ENCODE measurements around the gene SHC4.

DNA sequence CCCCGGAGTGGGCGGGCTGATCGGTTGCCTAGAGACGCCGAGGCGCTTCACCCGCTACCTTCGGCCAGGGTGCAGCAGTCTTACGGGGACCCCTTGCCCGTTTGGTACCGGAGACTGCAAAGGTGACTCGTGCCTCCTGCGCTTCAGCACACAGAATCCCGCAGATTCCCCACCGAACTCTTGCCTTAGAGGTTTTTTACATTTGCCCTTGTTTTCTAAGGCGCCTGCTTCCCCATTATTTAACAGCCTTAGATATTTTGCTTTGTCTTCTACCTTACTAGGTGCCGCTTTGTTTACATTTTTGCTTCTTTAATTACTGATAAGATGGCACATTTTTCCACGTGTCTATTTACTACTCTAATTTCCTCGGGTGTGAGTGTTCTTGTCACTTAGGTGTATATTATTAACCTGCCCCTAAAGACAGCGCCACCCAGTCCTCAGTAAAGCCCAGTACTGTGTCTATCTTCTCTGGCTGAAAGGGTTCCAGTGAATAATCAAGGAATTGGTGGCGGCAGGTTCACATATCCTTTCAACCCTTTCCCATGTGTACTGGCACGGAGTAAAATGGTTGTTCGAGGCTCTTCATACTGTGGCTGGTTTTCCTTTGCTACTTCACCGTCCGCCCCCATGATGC lies 152.3 kb downstream of the SHC4 start:
- TF ChIP-seq, protein P1, sequence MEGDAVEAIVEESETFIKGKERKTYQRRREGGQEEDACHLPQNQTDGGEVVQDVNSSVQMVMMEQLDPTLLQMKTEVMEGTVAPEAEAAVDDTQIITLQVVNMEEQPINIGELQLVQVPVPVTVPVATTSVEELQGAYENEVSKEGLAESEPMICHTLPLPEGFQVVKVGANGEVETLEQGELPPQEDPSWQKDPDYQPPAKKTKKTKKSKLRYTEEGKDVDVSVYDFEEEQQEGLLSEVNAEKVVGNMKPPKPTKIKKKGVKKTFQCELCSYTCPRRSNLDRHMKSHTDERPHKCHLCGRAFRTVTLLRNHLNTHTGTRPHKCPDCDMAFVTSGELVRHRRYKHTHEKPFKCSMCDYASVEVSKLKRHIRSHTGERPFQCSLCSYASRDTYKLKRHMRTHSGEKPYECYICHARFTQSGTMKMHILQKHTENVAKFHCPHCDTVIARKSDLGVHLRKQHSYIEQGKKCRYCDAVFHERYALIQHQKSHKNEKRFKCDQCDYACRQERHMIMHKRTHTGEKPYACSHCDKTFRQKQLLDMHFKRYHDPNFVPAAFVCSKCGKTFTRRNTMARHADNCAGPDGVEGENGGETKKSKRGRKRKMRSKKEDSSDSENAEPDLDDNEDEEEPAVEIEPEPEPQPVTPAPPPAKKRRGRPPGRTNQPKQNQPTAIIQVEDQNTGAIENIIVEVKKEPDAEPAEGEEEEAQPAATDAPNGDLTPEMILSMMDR (IDR thresholded peaks at IDR 0.05; ENCODE audit: control extremely low read depth in 1 of 3, insufficient read depth in 1 of 3, low read depth in 1 of 3, low read length in 3 of 3), result no peak
- no peak for TF ChIP-seq KDM1A (IDR thresholded peaks at IDR 0.05; ENCODE audit: borderline replicate concordance, low read length)
- TF ChIP-seq RXRA (IDR thresholded peaks at IDR 0.05; ENCODE audit: insufficient read depth, low read depth, low read length), result no peak
- TF ChIP-seq TEAD4 (IDR thresholded peaks at IDR 0.05; ENCODE audit: low read depth, low read length), result no peak
- TF ChIP-seq EZH2 (IDR thresholded peaks at IDR 0.05; ENCODE audit: low read depth, low read length, severe bottlenecking), result no peak
- TF ChIP-seq RNF2 (IDR thresholded peaks at IDR 0.05; ENCODE audit: borderline replicate concordance, low read depth, low read length, missing control alignments, poor library complexity, severe bottlenecking), result no peak
- no peak for TF ChIP-seq NRF1 (IDR thresholded peaks at IDR 0.05; ENCODE audit: low read depth, low read length)
- peak in 1 of 2 experiments; percentile 3; a peak in 2 of 3 replicates for TF ChIP-seq POLR2A (IDR thresholded peaks at IDR 0.05; ENCODE audit: control extremely low read depth in 1 of 2, low read depth in 2 of 2, low read length in 2 of 2)
- TF ChIP-seq RBBP5 (IDR thresholded peaks at IDR 0.05; ENCODE audit: borderline replicate concordance, low read depth, low read length), result no peak
- no peak for TF ChIP-seq RAD21 (IDR thresholded peaks at IDR 0.05 in 1 of 2, conservative IDR thresholded peaks at IDR 0.05 in 1 of 2; ENCODE audit: low read depth in 2 of 2, low read length in 2 of 2)
- TF ChIP-seq MAFK (IDR thresholded peaks at IDR 0.05; ENCODE audit: low read depth, low read length), result no peak
- TF ChIP-seq POLR2AphosphoS5 (IDR thresholded peaks at IDR 0.05; ENCODE audit: low read depth, low read length), result no peak; the same call in none of the 2 replicates
- TF ChIP-seq BRCA1 (IDR thresholded peaks at IDR 0.05; ENCODE audit: low read depth, low read length), result no peak
